ENCODE measurements around the gene EMILIN2. TPM values are rescaled to one million over a fixed set of nuclear protein-coding genes. Genes with fewer than 3 reads are reported as not detected.

The EMILIN2 gene
- total and polyA plus RNA-seq, 2 of the 8 experiments (the other 6 are each of a cell fraction or from before 2014, with no cell fraction given) = 6.0 to 7.5 TPM

DNA sequence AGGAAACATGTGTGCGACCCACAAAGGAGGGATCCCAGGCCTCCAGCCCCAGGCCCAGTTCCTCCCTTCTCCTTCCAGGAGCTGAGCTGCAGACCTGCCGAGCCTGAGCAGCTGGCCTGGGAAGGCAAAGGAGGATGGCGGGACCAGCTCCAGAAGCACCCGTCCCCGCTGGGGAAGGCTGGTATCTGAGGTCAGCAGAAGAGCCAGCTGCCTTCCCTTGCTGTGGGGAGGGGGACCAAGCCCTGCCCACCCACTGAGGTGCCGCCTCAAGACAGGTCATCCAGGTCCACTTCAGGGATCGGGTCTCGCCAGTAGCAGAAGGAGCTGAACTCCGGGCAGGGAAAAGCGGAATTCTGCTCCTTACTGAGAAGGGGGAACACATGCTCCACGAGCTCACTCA lies 73.2 kb downstream of the EMILIN2 start (continued):
- TF ChIP-seq, protein P1, sequence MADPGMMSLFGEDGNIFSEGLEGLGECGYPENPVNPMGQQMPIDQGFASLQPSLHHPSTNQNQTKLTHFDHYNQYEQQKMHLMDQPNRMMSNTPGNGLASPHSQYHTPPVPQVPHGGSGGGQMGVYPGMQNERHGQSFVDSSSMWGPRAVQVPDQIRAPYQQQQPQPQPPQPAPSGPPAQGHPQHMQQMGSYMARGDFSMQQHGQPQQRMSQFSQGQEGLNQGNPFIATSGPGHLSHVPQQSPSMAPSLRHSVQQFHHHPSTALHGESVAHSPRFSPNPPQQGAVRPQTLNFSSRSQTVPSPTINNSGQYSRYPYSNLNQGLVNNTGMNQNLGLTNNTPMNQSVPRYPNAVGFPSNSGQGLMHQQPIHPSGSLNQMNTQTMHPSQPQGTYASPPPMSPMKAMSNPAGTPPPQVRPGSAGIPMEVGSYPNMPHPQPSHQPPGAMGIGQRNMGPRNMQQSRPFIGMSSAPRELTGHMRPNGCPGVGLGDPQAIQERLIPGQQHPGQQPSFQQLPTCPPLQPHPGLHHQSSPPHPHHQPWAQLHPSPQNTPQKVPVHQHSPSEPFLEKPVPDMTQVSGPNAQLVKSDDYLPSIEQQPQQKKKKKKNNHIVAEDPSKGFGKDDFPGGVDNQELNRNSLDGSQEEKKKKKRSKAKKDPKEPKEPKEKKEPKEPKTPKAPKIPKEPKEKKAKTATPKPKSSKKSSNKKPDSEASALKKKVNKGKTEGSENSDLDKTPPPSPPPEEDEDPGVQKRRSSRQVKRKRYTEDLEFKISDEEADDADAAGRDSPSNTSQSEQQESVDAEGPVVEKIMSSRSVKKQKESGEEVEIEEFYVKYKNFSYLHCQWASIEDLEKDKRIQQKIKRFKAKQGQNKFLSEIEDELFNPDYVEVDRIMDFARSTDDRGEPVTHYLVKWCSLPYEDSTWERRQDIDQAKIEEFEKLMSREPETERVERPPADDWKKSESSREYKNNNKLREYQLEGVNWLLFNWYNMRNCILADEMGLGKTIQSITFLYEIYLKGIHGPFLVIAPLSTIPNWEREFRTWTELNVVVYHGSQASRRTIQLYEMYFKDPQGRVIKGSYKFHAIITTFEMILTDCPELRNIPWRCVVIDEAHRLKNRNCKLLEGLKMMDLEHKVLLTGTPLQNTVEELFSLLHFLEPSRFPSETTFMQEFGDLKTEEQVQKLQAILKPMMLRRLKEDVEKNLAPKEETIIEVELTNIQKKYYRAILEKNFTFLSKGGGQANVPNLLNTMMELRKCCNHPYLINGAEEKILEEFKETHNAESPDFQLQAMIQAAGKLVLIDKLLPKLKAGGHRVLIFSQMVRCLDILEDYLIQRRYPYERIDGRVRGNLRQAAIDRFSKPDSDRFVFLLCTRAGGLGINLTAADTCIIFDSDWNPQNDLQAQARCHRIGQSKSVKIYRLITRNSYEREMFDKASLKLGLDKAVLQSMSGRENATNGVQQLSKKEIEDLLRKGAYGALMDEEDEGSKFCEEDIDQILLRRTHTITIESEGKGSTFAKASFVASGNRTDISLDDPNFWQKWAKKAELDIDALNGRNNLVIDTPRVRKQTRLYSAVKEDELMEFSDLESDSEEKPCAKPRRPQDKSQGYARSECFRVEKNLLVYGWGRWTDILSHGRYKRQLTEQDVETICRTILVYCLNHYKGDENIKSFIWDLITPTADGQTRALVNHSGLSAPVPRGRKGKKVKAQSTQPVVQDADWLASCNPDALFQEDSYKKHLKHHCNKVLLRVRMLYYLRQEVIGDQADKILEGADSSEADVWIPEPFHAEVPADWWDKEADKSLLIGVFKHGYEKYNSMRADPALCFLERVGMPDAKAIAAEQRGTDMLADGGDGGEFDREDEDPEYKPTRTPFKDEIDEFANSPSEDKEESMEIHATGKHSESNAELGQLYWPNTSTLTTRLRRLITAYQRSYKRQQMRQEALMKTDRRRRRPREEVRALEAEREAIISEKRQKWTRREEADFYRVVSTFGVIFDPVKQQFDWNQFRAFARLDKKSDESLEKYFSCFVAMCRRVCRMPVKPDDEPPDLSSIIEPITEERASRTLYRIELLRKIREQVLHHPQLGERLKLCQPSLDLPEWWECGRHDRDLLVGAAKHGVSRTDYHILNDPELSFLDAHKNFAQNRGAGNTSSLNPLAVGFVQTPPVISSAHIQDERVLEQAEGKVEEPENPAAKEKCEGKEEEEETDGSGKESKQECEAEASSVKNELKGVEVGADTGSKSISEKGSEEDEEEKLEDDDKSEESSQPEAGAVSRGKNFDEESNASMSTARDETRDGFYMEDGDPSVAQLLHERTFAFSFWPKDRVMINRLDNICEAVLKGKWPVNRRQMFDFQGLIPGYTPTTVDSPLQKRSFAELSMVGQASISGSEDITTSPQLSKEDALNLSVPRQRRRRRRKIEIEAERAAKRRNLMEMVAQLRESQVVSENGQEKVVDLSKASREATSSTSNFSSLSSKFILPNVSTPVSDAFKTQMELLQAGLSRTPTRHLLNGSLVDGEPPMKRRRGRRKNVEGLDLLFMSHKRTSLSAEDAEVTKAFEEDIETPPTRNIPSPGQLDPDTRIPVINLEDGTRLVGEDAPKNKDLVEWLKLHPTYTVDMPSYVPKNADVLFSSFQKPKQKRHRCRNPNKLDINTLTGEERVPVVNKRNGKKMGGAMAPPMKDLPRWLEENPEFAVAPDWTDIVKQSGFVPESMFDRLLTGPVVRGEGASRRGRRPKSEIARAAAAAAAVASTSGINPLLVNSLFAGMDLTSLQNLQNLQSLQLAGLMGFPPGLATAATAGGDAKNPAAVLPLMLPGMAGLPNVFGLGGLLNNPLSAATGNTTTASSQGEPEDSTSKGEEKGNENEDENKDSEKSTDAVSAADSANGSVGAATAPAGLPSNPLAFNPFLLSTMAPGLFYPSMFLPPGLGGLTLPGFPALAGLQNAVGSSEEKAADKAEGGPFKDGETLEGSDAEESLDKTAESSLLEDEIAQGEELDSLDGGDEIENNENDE (IDR thresholded peaks at IDR 0.05; ENCODE audit: insufficient replicate concordance, low read length) = no peak
- no peak for TF ChIP-seq RAD21 (IDR thresholded peaks at IDR 0.05 in 1 of 2, conservative IDR thresholded peaks at IDR 0.05 in 1 of 2; ENCODE audit: low read depth in 2 of 2, low read length in 2 of 2)
- no peak for TF ChIP-seq SUZ12 (IDR thresholded peaks at IDR 0.05; ENCODE audit: low read length)
- TF ChIP-seq, protein P2, sequence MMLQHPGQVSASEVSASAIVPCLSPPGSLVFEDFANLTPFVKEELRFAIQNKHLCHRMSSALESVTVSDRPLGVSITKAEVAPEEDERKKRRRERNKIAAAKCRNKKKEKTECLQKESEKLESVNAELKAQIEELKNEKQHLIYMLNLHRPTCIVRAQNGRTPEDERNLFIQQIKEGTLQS (IDR thresholded peaks at IDR 0.05; ENCODE audit: insufficient read depth, low read depth, low read length) = no peak
